Nephron (organoid): ENCODE results near the gene ADAM23.

Source experiments
- H3K27ac Mint-ChIP-seq, 3 experiments: 2 replicates each; pipeline ENCODE4 v1.8.0; 2020; ENCODE audit warnings: mixed read lengths in 3 of 3, mild to moderate bottlenecking in 2 of 3, moderate library complexity in 1 of 3
- H3K27me3 Mint-ChIP-seq: 2 replicates; pipeline ENCODE4 v1.8.0; 2021; ENCODE audit warnings: low read depth, mild to moderate bottlenecking, moderate library complexity, mixed read lengths
- H3K36me3 Mint-ChIP-seq: 2 replicates; pipeline ENCODE4 v1.8.0; 2020; ENCODE audit warnings: low read depth, mixed read lengths
- H3K4me1 Mint-ChIP-seq: 2 replicates; pipeline ENCODE4 v1.8.0; 2020; ENCODE audit warnings: mixed read lengths
- H3K4me3 Mint-ChIP-seq, 3 experiments: 2 replicates each; pipeline ENCODE4 v1.8.0; 2020; ENCODE audit warnings: mild to moderate bottlenecking in 3 of 3, mixed read lengths in 3 of 3, moderate library complexity in 2 of 3
- H3K9me3 Mint-ChIP-seq: 2 replicates; pipeline ENCODE4 v1.8.0; 2020; ENCODE audit warnings: mixed read lengths
- CTCF ChIP-seq, 3 experiments: fragments of 200-600 bp; sonication (generic); IDR thresholded peaks; one replicate each; pipeline ENCODE4 v1.5.0; 2021; ENCODE audit warnings: antibody characterized with exemption in 3 of 3; ENCODE audit not compliant: unreplicated experiment in 3 of 3

The ADAM23 gene

GRCh38 chr2:206452242-206452641 is 8.9 kb downstream of the ADAM23 start:
- Mint-ChIP-seq H3K4me1 (no peaks in the 10 kb centered on the region), H3K4me3 (no peak overlapping the region), H3K27me3 (no peaks in the 10 kb centered on the region), H3K36me3 (no peaks in the 10 kb centered on the region), H3K27ac (no peak overlapping the region), H3K9me3 (no peaks in the 10 kb centered on the region)
- TF ChIP-seq CTCF (IDR thresholded peaks at IDR 0.05; ENCODE audit: unreplicated experiment in 3 of 3), result no peak

- no peak for TF ChIP-seq CTCF (IDR thresholded peaks at IDR 0.05; ENCODE audit: unreplicated experiment in 3 of 3)
- H3K27ac Mint-ChIP-seq, result no peak overlapping the region
- H3K27me3 Mint-ChIP-seq, result no peaks in the 10 kb centered on the region
- no peaks in the 10 kb centered on the region for H3K4me1 Mint-ChIP-seq
- H3K36me3 Mint-ChIP-seq, result no peaks in the 10 kb centered on the region
- H3K9me3 Mint-ChIP-seq, result no peaks in the 10 kb centered on the region
- no peak overlapping the region for H3K4me3 Mint-ChIP-seq
Observed at GRCh38 chr2:206452750-206453149, 9.4 kb downstream of the ADAM23 start.

GRCh38 chr2:206456078-206456754 is 12.9 kb downstream of the ADAM23 start:
- no peak overlapping the region for H3K27ac Mint-ChIP-seq
- no peaks in the 10 kb centered on the region for H3K9me3 Mint-ChIP-seq
- H3K4me3 Mint-ChIP-seq, result no peak overlapping the region
- TF ChIP-seq CTCF (IDR thresholded peaks at IDR 0.05; ENCODE audit: unreplicated experiment in 3 of 3), result no peak
- no peaks in the 10 kb centered on the region for H3K36me3 Mint-ChIP-seq
- H3K27me3 Mint-ChIP-seq, result no peaks in the 10 kb centered on the region
- H3K4me1 Mint-ChIP-seq, result no peaks in the 10 kb centered on the region

GRCh38 chr2:206457188-206457634 is 13.9 kb downstream of the ADAM23 start:
- H3K4me3 Mint-ChIP-seq, result no peak overlapping the region
- no peaks in the 10 kb centered on the region for H3K36me3 Mint-ChIP-seq
- H3K27me3 Mint-ChIP-seq, result no peaks in the 10 kb centered on the region
- H3K4me1 Mint-ChIP-seq, result no peaks in the 10 kb centered on the region
- TF ChIP-seq CTCF (IDR thresholded peaks at IDR 0.05; ENCODE audit: unreplicated experiment in 3 of 3), result no peak
- H3K9me3 Mint-ChIP-seq, result peaks cover 2% of the 10 kb centered on the region
- H3K27ac Mint-ChIP-seq, result no peak overlapping the region

- no peaks in the 10 kb centered on the region for H3K27me3 Mint-ChIP-seq
- no peak for TF ChIP-seq CTCF (IDR thresholded peaks at IDR 0.05; ENCODE audit: unreplicated experiment in 3 of 3)
- H3K36me3 Mint-ChIP-seq, result no peaks in the 10 kb centered on the region
- peaks cover 10% of the 10 kb centered on the region for H3K9me3 Mint-ChIP-seq
- H3K4me1 Mint-ChIP-seq, result no peaks in the 10 kb centered on the region
- no peak overlapping the region for H3K4me3 Mint-ChIP-seq
- H3K27ac Mint-ChIP-seq, result no peak overlapping the region
Observed at GRCh38 chr2:206462240-206462854, 19.0 kb downstream of the ADAM23 start.

GRCh38 chr2:206463685-206464084 is 20.4 kb downstream of the ADAM23 start:
- Mint-ChIP-seq H3K4me3 (no peak overlapping the region), H3K36me3 (peaks cover 3% of the 10 kb centered on the region), H3K4me1 (no peaks in the 10 kb centered on the region), H3K9me3 (peaks cover 16% of the 10 kb centered on the region), H3K27ac (no peak overlapping the region), H3K27me3 (no peaks in the 10 kb centered on the region)
- TF ChIP-seq CTCF (IDR thresholded peaks at IDR 0.05; ENCODE audit: unreplicated experiment in 3 of 3), result no peak
